Measurements from ENCODE around the gene QARS1. TPM values are rescaled to one million over a fixed set of nuclear protein-coding genes. Genes with fewer than 3 reads are reported as not detected.

QARS1 gene
- total and polyA plus RNA-seq, 2 of the 13 experiments (the other 11 are each of a cell fraction or from before 2014, with no cell fraction given), result 307 to 327 TPM

DNA sequence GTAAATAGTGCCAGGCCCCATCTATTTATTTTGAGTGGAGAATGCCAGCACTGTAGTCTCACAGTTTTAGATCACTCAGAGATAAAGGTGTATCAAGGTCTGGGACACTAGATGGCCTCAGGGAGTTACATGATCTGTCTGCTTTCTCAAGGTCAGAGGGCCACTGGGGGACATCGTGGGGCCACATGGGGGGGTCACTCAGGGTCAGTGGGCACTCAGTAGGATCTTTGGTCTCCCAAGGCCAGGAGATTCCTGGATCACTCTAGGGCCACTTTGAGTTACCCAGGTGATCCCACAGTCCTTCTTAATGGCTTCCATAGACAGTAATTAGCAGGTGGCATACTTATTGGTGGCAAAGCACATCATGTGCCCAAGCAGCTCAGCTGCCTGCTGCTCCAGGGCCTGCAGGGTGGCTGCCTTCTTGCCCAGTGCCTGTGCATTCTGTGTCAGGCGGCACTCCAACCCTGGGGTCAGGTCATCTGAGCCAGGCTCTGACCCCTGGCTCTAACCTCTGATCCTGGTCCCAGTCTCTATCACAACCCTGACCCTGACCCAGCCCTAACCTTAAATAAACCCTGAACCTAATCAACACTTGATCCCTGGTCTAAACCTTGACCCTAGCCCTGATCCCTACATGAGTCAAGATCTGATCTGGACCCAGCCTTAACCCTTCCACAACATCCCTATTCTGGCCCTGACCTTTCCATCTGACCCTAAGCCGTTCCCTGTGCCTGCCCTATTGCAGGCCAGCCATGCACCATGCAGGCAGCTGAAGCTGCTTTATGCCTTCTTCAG lies 30.1 kb upstream of the QARS1 start (continued):
- TF ChIP-seq, protein P1, sequence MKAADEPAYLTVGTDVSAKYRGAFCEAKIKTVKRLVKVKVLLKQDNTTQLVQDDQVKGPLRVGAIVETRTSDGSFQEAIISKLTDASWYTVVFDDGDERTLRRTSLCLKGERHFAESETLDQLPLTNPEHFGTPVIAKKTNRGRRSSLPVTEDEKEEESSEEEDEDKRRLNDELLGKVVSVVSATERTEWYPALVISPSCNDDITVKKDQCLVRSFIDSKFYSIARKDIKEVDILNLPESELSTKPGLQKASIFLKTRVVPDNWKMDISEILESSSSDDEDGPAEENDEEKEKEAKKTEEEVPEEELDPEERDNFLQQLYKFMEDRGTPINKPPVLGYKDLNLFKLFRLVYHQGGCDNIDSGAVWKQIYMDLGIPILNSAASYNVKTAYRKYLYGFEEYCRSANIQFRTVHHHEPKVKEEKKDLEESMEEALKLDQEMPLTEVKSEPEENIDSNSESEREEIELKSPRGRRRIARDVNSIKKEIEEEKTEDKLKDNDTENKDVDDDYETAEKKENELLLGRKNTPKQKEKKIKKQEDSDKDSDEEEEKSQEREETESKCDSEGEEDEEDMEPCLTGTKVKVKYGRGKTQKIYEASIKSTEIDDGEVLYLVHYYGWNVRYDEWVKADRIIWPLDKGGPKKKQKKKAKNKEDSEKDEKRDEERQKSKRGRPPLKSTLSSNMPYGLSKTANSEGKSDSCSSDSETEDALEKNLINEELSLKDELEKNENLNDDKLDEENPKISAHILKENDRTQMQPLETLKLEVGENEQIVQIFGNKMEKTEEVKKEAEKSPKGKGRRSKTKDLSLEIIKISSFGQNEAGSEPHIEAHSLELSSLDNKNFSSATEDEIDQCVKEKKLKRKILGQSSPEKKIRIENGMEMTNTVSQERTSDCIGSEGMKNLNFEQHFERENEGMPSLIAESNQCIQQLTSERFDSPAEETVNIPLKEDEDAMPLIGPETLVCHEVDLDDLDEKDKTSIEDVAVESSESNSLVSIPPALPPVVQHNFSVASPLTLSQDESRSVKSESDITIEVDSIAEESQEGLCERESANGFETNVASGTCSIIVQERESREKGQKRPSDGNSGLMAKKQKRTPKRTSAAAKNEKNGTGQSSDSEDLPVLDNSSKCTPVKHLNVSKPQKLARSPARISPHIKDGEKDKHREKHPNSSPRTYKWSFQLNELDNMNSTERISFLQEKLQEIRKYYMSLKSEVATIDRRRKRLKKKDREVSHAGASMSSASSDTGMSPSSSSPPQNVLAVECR (CRISPR knock-in tag; IDR thresholded peaks at IDR 0.05; ENCODE audit: borderline replicate concordance), result peak; percentile 39; the same call in 1 of the 2 replicates
- TF ChIP-seq, protein P2, sequence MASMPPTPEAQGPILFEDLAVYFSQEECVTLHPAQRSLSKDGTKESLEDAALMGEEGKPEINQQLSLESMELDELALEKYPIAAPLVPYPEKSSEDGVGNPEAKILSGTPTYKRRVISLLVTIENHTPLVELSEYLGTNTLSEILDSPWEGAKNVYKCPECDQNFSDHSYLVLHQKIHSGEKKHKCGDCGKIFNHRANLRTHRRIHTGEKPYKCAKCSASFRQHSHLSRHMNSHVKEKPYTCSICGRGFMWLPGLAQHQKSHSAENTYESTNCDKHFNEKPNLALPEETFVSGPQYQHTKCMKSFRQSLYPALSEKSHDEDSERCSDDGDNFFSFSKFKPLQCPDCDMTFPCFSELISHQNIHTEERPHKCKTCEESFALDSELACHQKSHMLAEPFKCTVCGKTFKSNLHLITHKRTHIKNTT (CRISPR knock-in tag; IDR thresholded peaks at IDR 0.05), result no peak
- TF ChIP-seq, protein P3, sequence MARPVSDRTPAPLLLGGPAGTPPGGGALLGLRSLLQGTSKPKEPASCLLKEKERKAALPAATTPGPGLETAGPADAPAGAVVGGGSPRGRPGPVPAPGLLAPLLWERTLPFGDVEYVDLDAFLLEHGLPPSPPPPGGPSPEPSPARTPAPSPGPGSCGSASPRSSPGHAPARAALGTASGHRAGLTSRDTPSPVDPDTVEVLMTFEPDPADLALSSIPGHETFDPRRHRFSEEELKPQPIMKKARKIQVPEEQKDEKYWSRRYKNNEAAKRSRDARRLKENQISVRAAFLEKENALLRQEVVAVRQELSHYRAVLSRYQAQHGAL (CRISPR knock-in tag; IDR thresholded peaks at IDR 0.05; ENCODE audit: not compliant biosample characterization), result no peak
- TF ChIP-seq NCOA5 (CRISPR knock-in tag; IDR thresholded peaks at IDR 0.05) (no peak), BHLHE40 (IDR thresholded peaks at IDR 0.05; ENCODE audit: low read length) (no peak), RARG (CRISPR knock-in tag; IDR thresholded peaks at IDR 0.05; ENCODE audit: low read depth) (no peak), KLF15 (CRISPR knock-in tag; IDR thresholded peaks at IDR 0.05; ENCODE audit: borderline replicate concordance) (no peak), CENPT (CRISPR knock-in tag; IDR thresholded peaks at IDR 0.05; ENCODE audit: low read depth) (no peak), ZNF552 (CRISPR knock-in tag; IDR thresholded peaks at IDR 0.05; ENCODE audit: borderline replicate concordance) (no peak), REPIN1 (CRISPR knock-in tag; IDR thresholded peaks at IDR 0.05; ENCODE audit: borderline replicate concordance, low read depth) (no peak; the same call in 1 of the 2 replicates), NR3C1 (CRISPR knock-in tag; IDR thresholded peaks at IDR 0.05) (no peak), TOE1 (CRISPR knock-in tag; IDR thresholded peaks at IDR 0.05) (no peak), DNMT1 (CRISPR knock-in tag; IDR thresholded peaks at IDR 0.05) (peak; percentile 47; the same call in 1 of the 2 replicates), ZNF777 (CRISPR knock-in tag; IDR thresholded peaks at IDR 0.05) (no peak)
- TF ChIP-seq, protein P4, sequence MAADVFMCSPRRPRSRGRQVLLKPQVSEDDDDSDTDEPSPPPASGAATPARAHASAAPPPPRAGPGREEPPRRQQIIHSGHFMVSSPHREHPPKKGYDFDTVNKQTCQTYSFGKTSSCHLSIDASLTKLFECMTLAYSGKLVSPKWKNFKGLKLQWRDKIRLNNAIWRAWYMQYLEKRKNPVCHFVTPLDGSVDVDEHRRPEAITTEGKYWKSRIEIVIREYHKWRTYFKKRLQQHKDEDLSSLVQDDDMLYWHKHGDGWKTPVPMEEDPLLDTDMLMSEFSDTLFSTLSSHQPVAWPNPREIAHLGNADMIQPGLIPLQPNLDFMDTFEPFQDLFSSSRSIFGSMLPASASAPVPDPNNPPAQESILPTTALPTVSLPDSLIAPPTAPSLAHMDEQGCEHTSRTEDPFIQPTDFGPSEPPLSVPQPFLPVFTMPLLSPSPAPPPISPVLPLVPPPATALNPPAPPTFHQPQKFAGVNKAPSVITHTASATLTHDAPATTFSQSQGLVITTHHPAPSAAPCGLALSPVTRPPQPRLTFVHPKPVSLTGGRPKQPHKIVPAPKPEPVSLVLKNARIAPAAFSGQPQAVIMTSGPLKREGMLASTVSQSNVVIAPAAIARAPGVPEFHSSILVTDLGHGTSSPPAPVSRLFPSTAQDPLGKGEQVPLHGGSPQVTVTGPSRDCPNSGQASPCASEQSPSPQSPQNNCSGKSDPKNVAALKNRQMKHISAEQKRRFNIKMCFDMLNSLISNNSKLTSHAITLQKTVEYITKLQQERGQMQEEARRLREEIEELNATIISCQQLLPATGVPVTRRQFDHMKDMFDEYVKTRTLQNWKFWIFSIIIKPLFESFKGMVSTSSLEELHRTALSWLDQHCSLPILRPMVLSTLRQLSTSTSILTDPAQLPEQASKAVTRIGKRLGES (CRISPR knock-in tag; IDR thresholded peaks at IDR 0.05; ENCODE audit: borderline replicate concordance), result no peak
- TF ChIP-seq, protein P5, sequence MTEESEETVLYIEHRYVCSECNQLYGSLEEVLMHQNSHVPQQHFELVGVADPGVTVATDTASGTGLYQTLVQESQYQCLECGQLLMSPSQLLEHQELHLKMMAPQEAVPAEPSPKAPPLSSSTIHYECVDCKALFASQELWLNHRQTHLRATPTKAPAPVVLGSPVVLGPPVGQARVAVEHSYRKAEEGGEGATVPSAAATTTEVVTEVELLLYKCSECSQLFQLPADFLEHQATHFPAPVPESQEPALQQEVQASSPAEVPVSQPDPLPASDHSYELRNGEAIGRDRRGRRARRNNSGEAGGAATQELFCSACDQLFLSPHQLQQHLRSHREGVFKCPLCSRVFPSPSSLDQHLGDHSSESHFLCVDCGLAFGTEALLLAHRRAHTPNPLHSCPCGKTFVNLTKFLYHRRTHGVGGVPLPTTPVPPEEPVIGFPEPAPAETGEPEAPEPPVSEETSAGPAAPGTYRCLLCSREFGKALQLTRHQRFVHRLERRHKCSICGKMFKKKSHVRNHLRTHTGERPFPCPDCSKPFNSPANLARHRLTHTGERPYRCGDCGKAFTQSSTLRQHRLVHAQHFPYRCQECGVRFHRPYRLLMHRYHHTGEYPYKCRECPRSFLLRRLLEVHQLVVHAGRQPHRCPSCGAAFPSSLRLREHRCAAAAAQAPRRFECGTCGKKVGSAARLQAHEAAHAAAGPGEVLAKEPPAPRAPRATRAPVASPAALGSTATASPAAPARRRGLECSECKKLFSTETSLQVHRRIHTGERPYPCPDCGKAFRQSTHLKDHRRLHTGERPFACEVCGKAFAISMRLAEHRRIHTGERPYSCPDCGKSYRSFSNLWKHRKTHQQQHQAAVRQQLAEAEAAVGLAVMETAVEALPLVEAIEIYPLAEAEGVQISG (CRISPR knock-in tag; IDR thresholded peaks at IDR 0.05), result peak; percentile 49
